HPDE6-E6E7 (cell line): ENCODE data around the gene MAMDC4.
A peak's percentile ranks its signal among the peaks of the same experiment; 100 is the strongest.

Source experiments
- DNase-seq: peaks from one replicate; pipeline ENCODE4 v3.0.0; 2011; ENCODE audit warnings: missing footprints; ENCODE audit errors: extremely low spot score

MAMDC4 gene

DNA sequence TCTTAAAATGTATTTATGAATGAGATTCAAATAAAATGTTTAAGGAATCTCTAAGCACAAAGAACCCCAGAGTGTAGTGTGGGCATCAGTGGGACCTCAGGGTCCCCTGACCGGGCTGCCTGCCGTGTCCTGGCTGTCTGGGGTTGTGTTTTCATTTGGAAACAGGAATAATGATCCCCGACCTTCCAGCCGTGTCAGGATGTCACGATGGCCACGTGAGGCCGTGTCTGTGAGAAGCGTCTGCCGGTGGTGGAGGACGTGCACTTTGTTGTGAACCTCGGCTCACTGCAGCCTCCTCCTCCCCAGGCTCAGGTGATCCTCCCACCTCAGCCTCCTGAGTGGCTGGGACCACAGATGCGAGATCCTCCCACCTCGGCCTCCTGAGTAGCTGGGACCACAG lies 38.5 kb downstream of the MAMDC4 start:
- no peak for DNase-seq

DNA sequence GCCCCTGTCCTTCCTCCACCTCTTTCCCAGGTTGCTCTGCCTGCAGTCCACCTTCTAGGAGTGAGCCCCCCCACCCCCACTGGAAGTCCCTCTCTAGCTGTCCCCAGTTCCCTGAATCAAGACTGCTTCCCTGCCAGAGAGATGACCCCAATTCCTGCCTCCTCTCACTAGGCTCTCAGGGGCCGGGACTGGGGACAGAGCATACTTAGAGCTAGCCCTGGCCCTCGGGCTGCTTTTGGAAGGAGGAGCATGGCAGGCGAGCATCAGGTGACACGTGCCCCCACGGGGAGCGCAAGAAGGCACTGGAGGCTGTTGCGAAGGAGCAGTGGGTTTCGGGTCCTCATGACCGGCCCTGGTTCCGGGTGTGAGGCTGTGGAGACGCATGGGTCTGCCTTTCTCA lies 43.9 kb downstream of the MAMDC4 start:
- no peak for DNase-seq

GRCh38 chr9:136898483-136899100 lies 46.4 kb downstream of the MAMDC4 start:
- DNase-seq: no peak

DNA sequence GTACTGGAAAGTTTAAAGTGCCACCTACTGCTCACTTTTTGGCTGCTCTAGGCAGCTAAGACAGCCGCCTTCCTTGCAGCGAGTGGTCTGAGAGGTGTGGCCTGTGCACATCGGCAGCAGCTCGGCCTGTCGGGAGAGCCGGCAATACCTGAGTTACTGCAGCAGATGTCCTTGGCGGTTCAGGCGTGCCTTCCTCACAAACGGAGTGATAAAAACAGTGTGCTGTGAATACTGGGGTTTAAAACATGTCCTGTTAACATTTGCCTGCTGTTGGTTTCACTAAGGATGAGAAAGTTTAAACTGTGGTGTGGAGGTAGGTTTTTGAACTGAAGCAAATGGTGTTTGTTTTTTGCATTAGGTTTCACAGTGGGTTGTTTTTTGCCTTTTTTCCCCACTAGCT lies 47.0 kb downstream of the MAMDC4 start:
- DNase-seq: no peak

DNA sequence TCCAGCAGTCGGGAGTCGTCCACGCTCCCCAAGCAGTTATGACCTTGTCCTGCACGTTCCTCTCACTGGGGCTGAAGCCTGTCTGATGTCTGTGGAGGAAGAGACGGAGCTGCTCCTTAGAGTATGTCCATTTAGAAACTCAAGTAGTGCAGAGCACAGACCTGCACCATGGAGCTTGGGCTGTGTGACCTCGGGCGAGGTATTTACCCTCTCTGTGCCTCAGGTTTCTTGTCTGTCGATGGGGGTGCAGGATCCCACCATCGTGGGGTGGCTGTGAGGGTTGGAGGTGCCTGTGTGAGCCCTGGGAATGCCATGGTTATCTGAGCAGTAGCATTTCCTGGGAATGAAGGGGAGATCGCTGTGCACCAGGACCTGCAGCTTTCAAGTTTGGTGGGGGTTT lies 48.4 kb downstream of the MAMDC4 start:
- no peak for DNase-seq

DNA sequence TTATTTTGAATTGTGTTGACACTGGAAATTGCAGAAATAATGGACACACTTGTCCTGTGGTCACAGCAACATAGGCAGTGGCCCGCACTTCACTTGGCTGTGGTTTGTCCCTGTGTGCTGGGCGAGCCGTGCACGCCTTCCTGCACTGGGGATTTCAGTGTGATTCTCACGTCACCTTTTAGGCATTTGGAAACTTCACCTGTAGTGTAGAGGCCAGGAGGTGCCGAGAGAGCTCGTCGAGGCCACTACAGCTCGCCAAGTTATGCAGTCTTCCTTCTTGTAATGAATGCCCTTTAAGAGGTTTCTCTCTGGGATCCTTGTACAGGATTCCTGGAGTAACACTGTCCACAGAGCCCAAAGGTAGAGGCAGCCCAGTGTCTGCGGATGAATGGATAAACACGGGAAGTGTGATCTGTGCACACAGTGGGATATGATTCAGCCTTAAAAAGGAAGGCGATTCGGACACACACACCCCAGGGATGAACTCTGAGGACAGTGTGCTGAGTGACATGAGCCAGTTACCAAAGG lies 48.9 kb downstream of the MAMDC4 start:
- peak; percentile 83 for DNase-seq

GRCh38 chr9:136901516-136902258 lies 49.5 kb downstream of the MAMDC4 start:
- peak; percentile 98 for DNase-seq

DNA sequence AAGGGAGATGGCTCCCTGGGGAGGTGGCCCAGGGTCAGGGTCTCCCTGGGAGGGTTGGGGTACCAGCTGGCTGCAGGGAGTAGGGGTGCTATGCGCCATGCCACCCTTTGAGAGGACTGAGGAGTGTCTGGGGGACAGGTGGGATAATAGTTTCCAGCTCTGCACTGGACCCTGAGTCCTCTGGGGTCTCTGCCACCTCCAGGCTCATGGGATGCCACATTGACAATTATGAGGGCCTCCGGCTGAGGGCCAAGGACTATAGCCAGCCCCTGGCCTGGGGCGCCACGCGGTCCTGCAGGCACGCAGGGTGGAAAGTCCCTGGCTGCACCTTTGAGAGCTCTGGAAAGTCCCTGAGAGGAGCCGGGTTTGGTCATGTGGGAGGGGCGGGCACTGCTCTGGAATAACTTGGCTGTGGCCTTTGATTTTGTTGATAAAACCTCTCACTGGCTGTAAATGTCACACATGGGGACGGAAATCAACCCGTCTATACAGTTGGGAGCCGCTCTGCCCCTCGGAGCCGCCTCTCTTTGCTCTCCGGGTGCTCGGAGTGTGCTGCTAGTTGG lies 50.2 kb downstream of the MAMDC4 start:
- peak; percentile 71 for DNase-seq

DNA sequence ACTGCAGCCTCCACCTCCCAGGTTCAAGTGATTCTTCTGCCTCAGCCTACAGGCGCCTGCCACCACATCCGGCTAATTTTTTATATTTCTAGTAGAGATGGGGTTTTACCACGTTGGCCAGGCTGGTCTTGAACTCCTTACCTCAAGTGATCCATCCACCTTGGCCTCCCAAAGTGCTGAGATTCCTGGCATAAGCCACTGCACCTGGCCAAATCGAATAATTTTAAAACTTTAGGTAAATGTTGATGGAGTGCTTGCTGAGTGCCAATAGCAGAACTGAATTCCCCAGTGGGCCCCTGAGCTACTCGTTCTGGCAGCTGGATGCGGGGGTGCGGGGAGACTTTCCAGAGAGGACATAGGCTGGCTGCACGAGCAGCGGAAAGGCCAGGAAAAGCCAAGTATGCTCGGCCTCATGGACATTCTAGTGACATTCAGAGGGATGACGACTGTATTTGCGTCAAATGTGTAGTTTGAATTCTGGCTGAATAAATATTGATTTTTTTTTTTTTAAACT lies 51.0 kb downstream of the MAMDC4 start:
- no peak for DNase-seq

DNA sequence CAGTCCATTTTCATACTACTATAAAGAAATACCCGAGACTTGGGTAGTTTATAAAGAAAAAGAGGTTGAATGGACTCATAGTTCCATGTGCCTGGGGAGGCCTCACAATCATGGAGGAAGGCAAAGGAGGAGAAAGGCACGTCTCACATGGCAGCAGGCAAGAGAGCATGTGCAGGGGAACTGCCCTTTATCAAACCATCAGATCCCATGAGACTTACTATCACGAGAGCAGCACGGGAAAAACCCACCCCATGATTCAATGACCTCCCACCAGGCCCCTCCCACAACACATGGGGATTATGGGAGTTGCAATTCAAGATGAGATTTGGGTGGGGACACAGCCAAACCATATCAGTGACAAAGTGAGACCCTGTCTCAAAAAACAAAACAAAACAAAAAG lies 54.1 kb downstream of the MAMDC4 start:
- DNase-seq: no peak

DNA sequence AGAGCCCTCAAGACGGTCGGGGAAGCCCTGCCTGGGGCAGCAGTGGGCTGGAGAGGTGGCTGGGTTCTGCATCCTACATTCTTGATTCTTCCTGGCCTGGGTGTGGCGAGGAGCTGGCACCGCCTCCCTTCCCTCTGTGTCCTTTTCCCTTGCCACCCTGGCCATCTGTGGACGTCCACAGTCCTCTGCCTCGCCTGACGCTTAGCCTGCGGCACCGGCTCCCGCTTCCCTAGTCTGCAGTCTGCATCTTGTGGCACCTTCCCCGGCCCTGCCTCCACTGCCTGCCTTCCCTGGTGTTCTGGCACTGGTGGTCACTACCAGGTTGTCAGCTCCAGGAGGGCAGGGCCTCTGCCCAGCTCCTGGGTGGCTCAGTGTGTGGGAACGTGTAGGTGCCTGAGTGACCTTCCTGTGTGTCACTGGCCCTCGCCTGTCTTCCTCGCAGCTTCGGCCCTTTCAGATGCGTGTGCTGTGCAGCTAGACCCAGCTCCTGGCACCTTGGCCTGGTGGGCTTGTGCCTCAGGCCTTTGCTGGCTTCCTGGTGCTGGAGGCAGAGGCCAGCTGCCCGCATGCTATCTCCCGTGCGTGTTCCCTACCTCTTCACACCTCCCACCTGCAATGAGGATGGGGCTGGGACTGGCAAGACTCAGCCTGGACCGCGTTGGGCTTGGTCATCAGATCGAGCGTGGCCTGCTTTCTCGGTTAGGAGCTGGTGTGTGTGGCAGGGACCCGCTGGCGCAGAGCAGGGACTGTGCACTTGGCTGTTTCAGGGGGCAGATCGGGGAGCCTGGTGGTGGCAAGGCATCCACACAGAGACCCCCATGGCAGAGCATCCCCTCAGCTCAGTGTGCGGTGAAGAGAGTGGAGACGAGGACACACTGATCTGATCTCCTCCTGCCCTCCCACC lies 55.1 kb downstream of the MAMDC4 start:
- no peak for DNase-seq
